Stomach (tissue), 4 donors: ENCODE results near the gene JAK1.

ENCODE experiments used
- EP300 ChIP-seq: sonication (generic); formaldehyde crosslinking; IDR thresholded peaks from one replicate; pipeline ENCODE4 v1.6.1; 2017; ENCODE audit warnings: antibody characterized with exemption
- POLR2AphosphoS5 ChIP-seq, 3 donors: sonication (generic); formaldehyde crosslinking; IDR thresholded peaks; one replicate each; pipeline ENCODE4 v1.6.1; 2016; ENCODE audit warnings: antibody characterized with exemption in 3 of 3
- TF ChIP-seq, protein P1 (sequence below), 7 experiments: fragments of 450-650 bp in 4 of 7; fragments of 200-600 bp in 3 of 7; sonication (generic) in 3 of 7; IDR thresholded peaks; one replicate each; pipeline ENCODE4 v1.5.1; 2016 to 2019; ENCODE audit warnings: antibody characterized with exemption in 7 of 7, control low read depth in 2 of 7, mild to moderate bottlenecking in 1 of 7

DNA sequence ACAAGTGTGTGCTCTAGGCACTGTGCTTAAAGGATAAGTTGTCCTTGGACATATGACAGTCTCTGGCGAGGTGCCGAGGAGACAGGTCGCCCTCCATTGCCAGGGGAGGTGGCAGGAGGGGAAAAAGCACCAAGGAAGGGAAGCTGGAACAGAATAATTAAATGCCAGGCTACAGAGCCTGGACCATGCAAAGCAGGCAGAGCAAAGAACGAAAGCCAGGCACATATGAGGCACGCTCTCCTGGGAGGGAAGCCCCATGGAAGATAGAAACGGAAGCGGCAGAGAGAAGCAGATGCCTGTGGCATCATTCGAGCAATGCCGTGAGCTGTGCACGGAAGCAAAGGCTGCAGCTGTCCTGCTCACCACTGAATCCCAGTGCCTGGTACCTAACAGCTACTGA is 91.2 kb downstream of the JAK1 start:
- TF ChIP-seq, protein P1, sequence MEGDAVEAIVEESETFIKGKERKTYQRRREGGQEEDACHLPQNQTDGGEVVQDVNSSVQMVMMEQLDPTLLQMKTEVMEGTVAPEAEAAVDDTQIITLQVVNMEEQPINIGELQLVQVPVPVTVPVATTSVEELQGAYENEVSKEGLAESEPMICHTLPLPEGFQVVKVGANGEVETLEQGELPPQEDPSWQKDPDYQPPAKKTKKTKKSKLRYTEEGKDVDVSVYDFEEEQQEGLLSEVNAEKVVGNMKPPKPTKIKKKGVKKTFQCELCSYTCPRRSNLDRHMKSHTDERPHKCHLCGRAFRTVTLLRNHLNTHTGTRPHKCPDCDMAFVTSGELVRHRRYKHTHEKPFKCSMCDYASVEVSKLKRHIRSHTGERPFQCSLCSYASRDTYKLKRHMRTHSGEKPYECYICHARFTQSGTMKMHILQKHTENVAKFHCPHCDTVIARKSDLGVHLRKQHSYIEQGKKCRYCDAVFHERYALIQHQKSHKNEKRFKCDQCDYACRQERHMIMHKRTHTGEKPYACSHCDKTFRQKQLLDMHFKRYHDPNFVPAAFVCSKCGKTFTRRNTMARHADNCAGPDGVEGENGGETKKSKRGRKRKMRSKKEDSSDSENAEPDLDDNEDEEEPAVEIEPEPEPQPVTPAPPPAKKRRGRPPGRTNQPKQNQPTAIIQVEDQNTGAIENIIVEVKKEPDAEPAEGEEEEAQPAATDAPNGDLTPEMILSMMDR (IDR thresholded peaks at IDR 0.05) = no peak
- TF ChIP-seq POLR2AphosphoS5 (IDR thresholded peaks at IDR 0.05) (no peak), EP300 (no peak)
